ENCODE results near the gene NOSIP.

Gene NOSIP

GRCh38 chr19:49609499-49610092, 29.2 kb upstream of the NOSIP start:
- WGBS, 2 experiments (ENCODE audit: insufficient coverage in 2 of 2): 94 to 97% methylated on average over 6 to 11 of the region's 12 CpGs
- Histone ChIP-seq H3K4me1 (ENCODE audit: control insufficient read depth, insufficient read depth, low read length, poor library complexity, severe bottlenecking) (peaks cover 13% of the 10 kb centered on the region), H3K27ac (ENCODE audit: low read depth, low read length, severe bottlenecking) (no peak overlapping the region), H3K4me3 (ENCODE audit: extremely low read depth, insufficient read depth, low read length, poor library complexity, severe bottlenecking) (no peak overlapping the region), H3K36me3 (ENCODE audit: control insufficient read depth, insufficient read depth, low read length) (peaks cover 87% of the 10 kb centered on the region), H3K9me3 (ENCODE audit: control insufficient read depth, low read length) (no peaks in the 10 kb centered on the region)

- Histone ChIP-seq H3K4me1 (ENCODE audit: control insufficient read depth, insufficient read depth, low read length, poor library complexity, severe bottlenecking) (no peaks in the 10 kb centered on the region), H3K4me3 (ENCODE audit: extremely low read depth, insufficient read depth, low read length, poor library complexity, severe bottlenecking) (no peak overlapping the region), H3K27ac (ENCODE audit: low read depth, low read length, severe bottlenecking) (no peak overlapping the region), H3K9me3 (ENCODE audit: control insufficient read depth, low read length) (no peaks in the 10 kb centered on the region), H3K36me3 (ENCODE audit: control insufficient read depth, insufficient read depth, low read length) (peaks cover 96% of the 10 kb centered on the region)
- WGBS, 2 experiments (ENCODE audit: insufficient coverage in 2 of 2): 98 to 100% methylated on average over 7 of the region's 7 CpGs
Measured at GRCh38 chr19:49605605-49606004, 25.2 kb upstream of the NOSIP start.

GRCh38 chr19:49602806-49603205, 22.4 kb upstream of the NOSIP start:
- 95 to 100% methylated on average over 2 of the region's 2 CpGs for WGBS, 2 experiments (ENCODE audit: insufficient coverage in 2 of 2)
- Histone ChIP-seq H3K27ac (ENCODE audit: low read depth, low read length, severe bottlenecking) (no peak overlapping the region), H3K36me3 (ENCODE audit: control insufficient read depth, insufficient read depth, low read length) (peaks cover 93% of the 10 kb centered on the region)

GRCh38 chr19:49601482-49602038, 21.2 kb upstream of the NOSIP start:
- H3K27ac ChIP-seq (ENCODE audit: low read depth, low read length, severe bottlenecking): no peak overlapping the region
- H3K9me3 ChIP-seq (ENCODE audit: control insufficient read depth, low read length): no peaks in the 10 kb centered on the region
- 93% methylated on average over 25 to 29 of the region's 38 CpGs for WGBS, 2 experiments (ENCODE audit: insufficient coverage in 2 of 2)
- H3K4me1 ChIP-seq (ENCODE audit: control insufficient read depth, insufficient read depth, low read length, poor library complexity, severe bottlenecking): no peaks in the 10 kb centered on the region
- H3K36me3 ChIP-seq (ENCODE audit: control insufficient read depth, insufficient read depth, low read length): peaks cover 93% of the 10 kb centered on the region
- H3K4me3 ChIP-seq (ENCODE audit: extremely low read depth, insufficient read depth, low read length, poor library complexity, severe bottlenecking): no peak overlapping the region

More at GRCh38 chr19:49602806-49603205, 22.4 kb upstream of the NOSIP start:
- Histone ChIP-seq H3K9me3 (ENCODE audit: control insufficient read depth, low read length) (no peaks in the 10 kb centered on the region), H3K4me3 (ENCODE audit: extremely low read depth, insufficient read depth, low read length, poor library complexity, severe bottlenecking) (no peak overlapping the region), H3K4me1 (ENCODE audit: control insufficient read depth, insufficient read depth, low read length, poor library complexity, severe bottlenecking) (no peaks in the 10 kb centered on the region)

GRCh38 chr19:49599378-49600295, 19.3 kb upstream of the NOSIP start:
- WGBS, 2 experiments (ENCODE audit: insufficient coverage in 2 of 2): 96 to 98% methylated on average over 20 to 21 of the region's 26 CpGs
- no peaks in the 10 kb centered on the region for H3K4me1 ChIP-seq (ENCODE audit: control insufficient read depth, insufficient read depth, low read length, poor library complexity, severe bottlenecking)
- no peak overlapping the region for H3K27ac ChIP-seq (ENCODE audit: low read depth, low read length, severe bottlenecking)
- H3K9me3 ChIP-seq (ENCODE audit: control insufficient read depth, low read length): no peaks in the 10 kb centered on the region
- H3K36me3 ChIP-seq (ENCODE audit: control insufficient read depth, insufficient read depth, low read length): peaks cover 93% of the 10 kb centered on the region
- no peak overlapping the region for H3K4me3 ChIP-seq (ENCODE audit: extremely low read depth, insufficient read depth, low read length, poor library complexity, severe bottlenecking)

- WGBS, 2 experiments (ENCODE audit: insufficient coverage in 2 of 2): 99% methylated on average over 23 to 24 of the region's 29 CpGs
- peaks cover 84% of the 10 kb centered on the region for H3K36me3 ChIP-seq (ENCODE audit: control insufficient read depth, insufficient read depth, low read length)
Measured at GRCh38 chr19:49597703-49597974, 17.3 kb upstream of the NOSIP start.

GRCh38 chr19:49596954-49597702, 16.8 kb upstream of the NOSIP start:
- peaks cover 79% of the 10 kb centered on the region for H3K36me3 ChIP-seq (ENCODE audit: control insufficient read depth, insufficient read depth, low read length)
- H3K4me3 ChIP-seq (ENCODE audit: extremely low read depth, insufficient read depth, low read length, poor library complexity, severe bottlenecking): no peak overlapping the region
- H3K27ac ChIP-seq (ENCODE audit: low read depth, low read length, severe bottlenecking): no peak overlapping the region
- WGBS, 2 experiments (ENCODE audit: insufficient coverage in 2 of 2): 97% methylated on average over 51 to 57 of the region's 65 CpGs
- H3K9me3 ChIP-seq (ENCODE audit: control insufficient read depth, low read length): no peaks in the 10 kb centered on the region
- peaks cover 5% of the 10 kb centered on the region for H3K4me1 ChIP-seq (ENCODE audit: control insufficient read depth, insufficient read depth, low read length, poor library complexity, severe bottlenecking)

More at GRCh38 chr19:49597703-49597974, 17.3 kb upstream of the NOSIP start:
- no peaks in the 10 kb centered on the region for H3K9me3 ChIP-seq (ENCODE audit: control insufficient read depth, low read length)
- H3K27ac ChIP-seq (ENCODE audit: low read depth, low read length, severe bottlenecking): no peak overlapping the region
- H3K4me1 ChIP-seq (ENCODE audit: control insufficient read depth, insufficient read depth, low read length, poor library complexity, severe bottlenecking): peaks cover 5% of the 10 kb centered on the region
- no peak overlapping the region for H3K4me3 ChIP-seq (ENCODE audit: extremely low read depth, insufficient read depth, low read length, poor library complexity, severe bottlenecking)

GRCh38 chr19:49596407-49596806, 16.1 kb upstream of the NOSIP start:
- H3K27ac ChIP-seq (ENCODE audit: low read depth, low read length, severe bottlenecking): no peak overlapping the region
- WGBS, 2 experiments (ENCODE audit: insufficient coverage in 2 of 2): 93 to 97% methylated on average over 10 to 13 of the region's 15 CpGs
- peaks cover 73% of the 10 kb centered on the region for H3K36me3 ChIP-seq (ENCODE audit: control insufficient read depth, insufficient read depth, low read length)

GRCh38 chr19:49595819-49596404, 15.6 kb upstream of the NOSIP start:
- peaks cover 68% of the 10 kb centered on the region for H3K36me3 ChIP-seq (ENCODE audit: control insufficient read depth, insufficient read depth, low read length)

More at GRCh38 chr19:49596407-49596806, 16.1 kb upstream of the NOSIP start:
- Histone ChIP-seq H3K9me3 (ENCODE audit: control insufficient read depth, low read length) (no peaks in the 10 kb centered on the region), H3K4me3 (ENCODE audit: extremely low read depth, insufficient read depth, low read length, poor library complexity, severe bottlenecking) (no peak overlapping the region), H3K4me1 (ENCODE audit: control insufficient read depth, insufficient read depth, low read length, poor library complexity, severe bottlenecking) (peaks cover 5% of the 10 kb centered on the region)

More at GRCh38 chr19:49595819-49596404, 15.6 kb upstream of the NOSIP start:
- H3K4me3 ChIP-seq (ENCODE audit: extremely low read depth, insufficient read depth, low read length, poor library complexity, severe bottlenecking): no peak overlapping the region
- no peaks in the 10 kb centered on the region for H3K9me3 ChIP-seq (ENCODE audit: control insufficient read depth, low read length)
- peaks cover 5% of the 10 kb centered on the region for H3K4me1 ChIP-seq (ENCODE audit: control insufficient read depth, insufficient read depth, low read length, poor library complexity, severe bottlenecking)
- no peak overlapping the region for H3K27ac ChIP-seq (ENCODE audit: low read depth, low read length, severe bottlenecking)
- 89 to 94% methylated on average over 22 to 32 of the region's 32 CpGs for WGBS, 2 experiments (ENCODE audit: insufficient coverage in 2 of 2)
